Measurements from ENCODE around the gene NPEPL1.

DNA sequence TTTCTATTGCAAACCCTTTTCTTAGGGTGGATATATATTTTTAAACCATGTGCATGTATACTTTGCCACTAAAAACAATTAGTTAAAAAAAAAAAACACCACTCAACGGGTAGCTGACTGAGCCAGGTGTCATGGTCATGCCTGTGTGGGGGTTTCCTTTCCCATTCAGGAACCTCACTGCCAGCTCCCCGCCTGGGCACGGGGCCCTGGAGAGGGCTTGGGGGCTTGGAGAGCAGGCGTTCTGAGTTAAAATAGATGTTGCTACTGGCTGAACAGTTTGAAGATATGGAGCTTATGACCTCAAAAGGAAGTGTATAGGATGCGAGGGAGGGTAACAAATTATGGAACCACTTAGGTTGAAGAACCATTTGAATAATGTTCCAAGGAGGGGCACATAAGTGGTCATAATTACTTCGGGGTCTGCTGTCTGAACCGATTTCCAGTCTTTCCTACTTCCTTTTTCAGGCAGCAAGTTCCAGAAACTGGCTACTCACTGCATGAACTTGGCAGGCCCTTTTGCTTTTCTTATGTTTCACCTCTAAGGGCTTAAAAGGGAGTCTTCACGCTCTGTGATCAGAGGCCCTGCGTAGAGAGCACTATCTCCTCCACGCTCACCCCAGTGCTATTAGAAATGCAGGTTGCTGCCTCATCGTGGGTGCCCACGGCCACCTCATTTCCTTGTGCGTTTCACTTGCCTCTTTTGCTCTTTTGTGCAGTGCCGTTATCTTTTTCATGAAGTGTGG lies 31.6 kb upstream of the NPEPL1 start:
- TF ChIP-seq POLR2A (IDR thresholded peaks at IDR 0.05; ENCODE audit: low read depth, low read length) (no peak), TAF1 (IDR thresholded peaks at IDR 0.05; ENCODE audit: low read depth, low read length) (no peak), POLR2AphosphoS5 (IDR thresholded peaks at IDR 0.05; ENCODE audit: low read depth, low read length) (no peak)

Data from GM12891 (cell line).